Ovary (tissue), 3 donors: ENCODE measurements around the gene DTHD1.

ENCODE experiments used
- EP300 ChIP-seq: sonication (generic); formaldehyde crosslinking; IDR thresholded peaks from one replicate; pipeline ENCODE4 v1.6.1; 2017; ENCODE audit warnings: antibody characterized with exemption
- POLR2A ChIP-seq: fragments of 450-650 bp; IDR thresholded peaks from one replicate; pipeline ENCODE4 v1.6.1; 2017; ENCODE audit warnings: antibody characterized with exemption, mild to moderate bottlenecking, moderate library complexity
- TF ChIP-seq, protein P1 (sequence below), 3 donors: fragments of 450-650 bp in 2 of 3; fragments of 200-600 bp in 1 of 3; IDR thresholded peaks; one replicate each; pipeline versions ENCODE4 v1.5.1 to v1.8.0; 2016 to 2022; ENCODE audit warnings: antibody characterized with exemption in 3 of 3, mild to moderate bottlenecking in 1 of 3
- donor health status: DM: no; HTN: no; CAD: no.

DNA sequence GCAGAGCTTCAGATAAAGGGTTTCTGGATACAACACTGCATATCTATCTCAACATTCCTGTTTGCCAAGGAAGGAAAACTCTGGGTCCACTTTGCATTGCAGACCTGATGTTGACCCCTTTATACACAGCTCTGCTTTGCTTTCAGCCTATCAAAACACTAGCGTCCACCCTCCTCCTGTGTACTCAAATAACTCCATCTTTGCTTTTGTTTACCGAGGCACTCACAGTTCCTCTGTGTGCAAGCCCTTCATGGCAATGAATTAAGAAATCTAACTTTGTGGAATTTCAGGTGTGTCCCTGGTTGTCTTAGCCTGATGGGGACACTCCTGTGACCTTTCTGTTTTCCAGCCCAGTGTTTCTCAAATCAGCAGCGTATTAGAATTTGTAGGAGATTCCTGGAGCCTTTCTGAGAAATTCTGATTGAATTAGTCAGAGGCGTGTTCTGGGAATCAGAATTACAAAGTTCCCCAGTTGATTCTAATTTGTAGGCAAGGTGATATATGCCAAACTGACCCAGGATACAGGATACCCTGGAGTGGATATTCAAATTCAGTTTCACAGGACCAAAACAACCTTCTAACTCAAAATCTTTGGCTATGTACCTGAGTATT is 68.6 kb downstream of the DTHD1 start:
- TF ChIP-seq, protein P1, sequence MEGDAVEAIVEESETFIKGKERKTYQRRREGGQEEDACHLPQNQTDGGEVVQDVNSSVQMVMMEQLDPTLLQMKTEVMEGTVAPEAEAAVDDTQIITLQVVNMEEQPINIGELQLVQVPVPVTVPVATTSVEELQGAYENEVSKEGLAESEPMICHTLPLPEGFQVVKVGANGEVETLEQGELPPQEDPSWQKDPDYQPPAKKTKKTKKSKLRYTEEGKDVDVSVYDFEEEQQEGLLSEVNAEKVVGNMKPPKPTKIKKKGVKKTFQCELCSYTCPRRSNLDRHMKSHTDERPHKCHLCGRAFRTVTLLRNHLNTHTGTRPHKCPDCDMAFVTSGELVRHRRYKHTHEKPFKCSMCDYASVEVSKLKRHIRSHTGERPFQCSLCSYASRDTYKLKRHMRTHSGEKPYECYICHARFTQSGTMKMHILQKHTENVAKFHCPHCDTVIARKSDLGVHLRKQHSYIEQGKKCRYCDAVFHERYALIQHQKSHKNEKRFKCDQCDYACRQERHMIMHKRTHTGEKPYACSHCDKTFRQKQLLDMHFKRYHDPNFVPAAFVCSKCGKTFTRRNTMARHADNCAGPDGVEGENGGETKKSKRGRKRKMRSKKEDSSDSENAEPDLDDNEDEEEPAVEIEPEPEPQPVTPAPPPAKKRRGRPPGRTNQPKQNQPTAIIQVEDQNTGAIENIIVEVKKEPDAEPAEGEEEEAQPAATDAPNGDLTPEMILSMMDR (IDR thresholded peaks at IDR 0.05), result no peak
- TF ChIP-seq POLR2A (no peak), EP300 (no peak)
